ENCODE measurements around the gene NSG1.

NSG1 gene

DNA sequence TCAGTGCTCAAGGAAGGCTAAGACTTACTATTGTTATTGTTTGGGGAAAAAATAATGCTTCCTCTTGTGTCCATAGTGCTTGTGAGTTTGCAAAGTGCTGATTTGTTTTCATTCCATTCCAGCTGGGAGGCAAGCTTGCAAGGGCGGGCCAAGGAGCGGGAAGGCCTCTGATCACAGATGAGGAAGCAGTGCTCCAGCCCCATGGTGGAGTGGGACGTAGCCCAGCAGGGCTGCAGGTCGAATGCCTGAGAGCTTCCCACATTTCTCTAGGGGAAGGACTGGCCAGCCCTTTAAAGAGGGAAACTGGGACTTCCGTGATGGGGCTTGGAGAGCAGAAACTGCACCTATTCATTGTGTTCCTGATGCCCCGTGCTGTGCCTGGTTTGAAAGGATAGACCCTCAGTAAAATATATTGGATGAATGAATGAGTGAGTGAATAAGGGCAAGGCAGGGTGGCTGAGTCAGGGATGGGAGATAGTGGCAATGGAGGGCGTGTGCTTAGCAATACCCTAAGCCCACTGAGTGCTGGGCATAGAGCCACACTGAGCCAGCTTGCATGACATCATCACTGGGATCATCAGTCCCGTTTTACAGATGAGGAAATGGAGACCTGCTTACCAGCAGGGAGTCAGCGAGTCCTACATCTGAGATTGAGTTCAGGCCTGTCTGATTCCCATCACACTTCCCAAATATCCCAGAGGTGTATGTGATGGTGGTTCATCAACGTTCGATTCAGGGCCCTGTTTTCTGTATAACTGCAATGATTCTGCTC, 17.9 kb upstream of the NSG1 start:
- in situ Hi-C loops (cut with HindIII; ENCODE audit: low sequenced_read_pairs), result loop anchor here (5.0 kb wide), 1 partner anchor 72 kb away; no protein-coding TSS in a partner anchor

DNA sequence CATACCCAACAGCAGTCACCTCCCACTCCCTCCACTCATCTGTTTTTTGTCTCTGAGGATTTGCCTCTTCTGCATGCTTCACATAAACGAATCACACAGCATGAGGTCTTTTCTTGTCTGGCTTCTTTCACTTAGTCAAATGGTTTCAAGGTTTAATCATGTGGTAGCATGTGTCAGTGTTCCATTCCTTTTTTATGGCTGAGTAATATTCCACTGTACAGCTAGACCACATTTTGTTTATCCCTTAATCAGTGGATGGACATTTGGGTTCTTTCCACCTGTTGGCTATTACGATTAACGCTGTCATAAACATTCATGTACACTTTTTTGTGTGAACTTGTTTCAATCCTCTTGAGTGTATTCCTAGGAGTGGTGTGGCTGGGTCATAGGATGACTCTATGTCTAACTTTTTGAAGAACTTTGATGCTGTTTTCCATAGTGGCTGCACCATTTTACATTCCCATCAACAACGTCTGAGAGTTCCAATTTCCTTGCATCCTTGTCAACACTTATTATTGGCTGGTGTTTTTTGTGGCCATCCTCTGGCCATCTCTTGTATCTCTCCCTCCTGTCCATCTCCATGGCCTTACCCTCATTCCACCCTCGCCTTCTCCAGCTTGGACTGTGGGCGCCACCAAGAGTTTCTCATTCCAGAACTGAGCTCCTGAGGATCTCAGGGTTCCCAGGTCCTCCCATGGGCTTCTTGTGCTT, 12.4 kb upstream of the NSG1 start:
- in situ Hi-C loops (cut with HindIII; ENCODE audit: low sequenced_read_pairs), result no loop called here

DNA sequence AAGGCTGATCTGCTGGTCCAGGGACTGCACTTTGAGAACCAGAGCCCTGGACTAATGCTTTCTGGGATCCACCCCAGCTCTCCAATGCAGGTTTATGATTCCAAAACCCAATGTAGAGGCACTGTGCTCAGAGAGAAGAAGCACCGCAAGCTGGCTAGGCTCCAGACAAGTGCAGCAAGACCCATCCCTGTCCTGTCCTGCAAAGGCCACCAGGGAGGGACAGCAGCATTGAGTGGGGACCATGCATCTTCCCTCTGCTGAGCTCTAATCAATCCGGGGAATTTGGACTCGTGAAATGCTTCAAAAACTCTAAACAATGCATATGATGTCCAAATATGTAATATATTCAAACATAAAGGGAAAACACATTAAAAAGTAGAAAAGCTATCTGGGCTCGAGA, 10.8 kb upstream of the NSG1 start:
- in situ Hi-C loops (cut with HindIII; ENCODE audit: low sequenced_read_pairs), result no loop called here

DNA sequence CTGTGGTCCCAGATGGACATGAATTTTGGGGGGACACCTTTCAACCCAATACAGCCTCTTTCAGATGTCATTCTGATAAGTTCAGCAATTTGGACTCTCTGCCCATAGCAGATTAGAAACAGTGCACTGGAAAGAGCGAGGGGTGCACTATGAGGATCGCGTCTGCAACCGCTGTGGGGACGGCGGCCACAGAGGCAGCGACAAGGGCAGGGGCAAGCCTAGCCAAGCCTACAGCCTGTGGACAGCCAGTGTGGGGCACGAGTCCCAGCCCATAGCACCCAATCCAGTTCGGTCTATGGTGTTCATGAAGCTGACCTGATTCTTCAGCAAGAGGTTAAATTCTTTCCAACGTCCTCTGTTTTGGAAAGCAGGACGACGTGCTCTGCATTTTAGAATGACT, 9.7 kb upstream of the NSG1 start:
- in situ Hi-C loops (cut with HindIII; ENCODE audit: low sequenced_read_pairs), result no loop called here

DNA sequence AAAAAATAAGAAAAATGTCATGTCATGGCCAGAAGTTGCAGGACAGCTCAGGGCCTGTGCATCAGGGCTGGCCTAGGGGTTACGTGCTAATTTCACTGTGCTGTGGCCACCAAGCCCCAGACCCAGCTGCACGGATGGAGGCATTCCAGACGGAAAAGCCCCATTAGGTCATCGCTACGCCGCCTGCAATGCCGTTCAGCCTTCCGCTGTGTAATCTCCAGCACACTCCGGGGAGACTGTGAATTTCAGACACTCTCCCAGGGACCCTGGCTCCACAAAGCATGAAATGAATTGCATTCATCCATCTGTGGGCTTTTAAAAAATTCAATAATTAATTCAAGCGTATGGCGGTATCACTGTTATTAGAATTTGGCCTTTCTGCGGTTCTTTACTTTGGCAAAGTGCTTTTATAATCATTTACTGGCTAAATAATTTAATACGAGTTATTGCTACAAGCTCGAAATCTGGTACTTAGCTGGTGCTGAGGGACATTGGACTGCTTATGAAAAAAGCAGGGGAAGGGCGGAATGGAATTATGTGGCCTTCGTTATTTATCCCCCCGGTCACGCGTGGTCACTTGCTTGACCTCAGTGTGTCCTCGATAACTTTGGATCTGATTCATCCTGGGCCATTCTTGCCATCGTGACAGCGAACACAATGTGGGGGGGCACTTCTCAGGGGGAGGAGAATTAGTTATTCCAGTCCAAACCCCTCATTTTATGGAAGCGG, 9.0 kb upstream of the NSG1 start:
- in situ Hi-C loops (cut with HindIII; ENCODE audit: low sequenced_read_pairs), result no loop called here

DNA sequence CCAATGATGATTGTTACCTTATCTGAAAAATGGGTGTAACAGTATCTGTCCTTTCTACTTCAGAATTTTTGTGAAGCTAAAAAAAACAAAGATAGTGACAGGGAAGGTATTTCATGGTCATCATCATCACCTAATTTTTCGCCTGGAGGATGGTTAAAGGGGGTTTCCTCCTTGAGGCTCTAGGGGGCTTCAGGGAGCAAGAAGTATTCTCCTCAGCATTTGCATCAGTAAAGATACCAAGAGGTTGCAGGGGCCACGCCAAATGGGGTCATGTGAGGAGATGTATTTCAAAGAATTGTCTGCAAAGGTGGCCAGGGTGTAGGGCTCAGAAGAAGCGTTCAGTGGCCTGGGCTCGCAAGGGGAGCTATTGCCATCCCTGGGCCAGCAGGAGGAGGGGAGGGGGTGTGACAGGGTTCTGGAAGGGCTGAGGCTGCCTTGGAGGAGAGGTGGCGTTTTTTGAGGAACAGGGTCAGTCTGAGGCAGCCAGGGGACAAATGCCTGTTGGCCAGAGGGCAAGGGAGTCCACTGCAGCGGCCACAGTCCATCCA, 7.3 kb upstream of the NSG1 start:
- in situ Hi-C loops (cut with HindIII; ENCODE audit: low sequenced_read_pairs), result loop anchor here (5.0 kb wide), 1 partner anchor 43 kb away; no protein-coding TSS in a partner anchor

DNA sequence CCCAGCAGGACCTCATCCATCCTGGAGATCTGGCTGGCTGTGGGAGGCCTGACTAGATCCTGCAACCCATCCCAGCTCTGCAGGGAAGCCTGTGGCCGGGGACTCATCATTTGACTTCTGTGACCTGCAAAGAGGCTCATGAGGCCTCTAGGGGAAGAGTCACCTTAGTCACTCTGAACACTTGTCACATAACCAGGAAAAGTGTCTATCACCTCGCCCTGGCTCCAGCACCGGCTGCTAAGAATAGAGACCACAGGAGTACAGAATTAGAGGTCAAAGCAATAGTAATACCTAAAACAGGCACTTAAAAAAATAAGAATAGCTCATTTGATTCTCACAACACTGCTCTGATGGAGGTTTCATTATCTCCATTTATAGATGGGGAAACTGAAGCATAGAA, 3.8 kb upstream of the NSG1 start:
- in situ Hi-C loops (cut with HindIII; ENCODE audit: low sequenced_read_pairs), result loop anchor here (5.0 kb wide), 1 partner anchor 39 kb away; no protein-coding TSS in a partner anchor

DNA sequence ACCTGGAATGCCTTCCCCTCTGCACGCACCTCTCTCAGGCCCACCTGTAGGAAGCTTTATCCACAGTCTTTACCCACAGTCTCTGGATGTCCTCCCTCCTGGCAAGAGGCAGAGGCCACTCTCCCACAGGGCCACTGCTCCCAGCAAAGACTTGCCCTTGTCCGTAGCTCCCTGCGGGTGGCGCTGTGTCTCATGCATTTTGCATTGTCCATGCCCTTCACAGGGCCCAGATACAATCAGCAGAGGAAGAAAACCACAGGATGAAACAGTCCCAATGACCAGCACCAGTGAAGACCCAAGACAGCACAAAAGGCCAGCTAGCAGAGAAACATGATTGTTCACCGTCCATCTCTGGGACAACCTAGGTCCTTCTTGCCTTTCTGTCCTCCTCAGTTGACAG, 2.1 kb upstream of the NSG1 start:
- in situ Hi-C loops (cut with HindIII; ENCODE audit: low sequenced_read_pairs), result loop anchor here (5.0 kb wide), 1 partner anchor 37 kb away; no protein-coding TSS in a partner anchor

DNA sequence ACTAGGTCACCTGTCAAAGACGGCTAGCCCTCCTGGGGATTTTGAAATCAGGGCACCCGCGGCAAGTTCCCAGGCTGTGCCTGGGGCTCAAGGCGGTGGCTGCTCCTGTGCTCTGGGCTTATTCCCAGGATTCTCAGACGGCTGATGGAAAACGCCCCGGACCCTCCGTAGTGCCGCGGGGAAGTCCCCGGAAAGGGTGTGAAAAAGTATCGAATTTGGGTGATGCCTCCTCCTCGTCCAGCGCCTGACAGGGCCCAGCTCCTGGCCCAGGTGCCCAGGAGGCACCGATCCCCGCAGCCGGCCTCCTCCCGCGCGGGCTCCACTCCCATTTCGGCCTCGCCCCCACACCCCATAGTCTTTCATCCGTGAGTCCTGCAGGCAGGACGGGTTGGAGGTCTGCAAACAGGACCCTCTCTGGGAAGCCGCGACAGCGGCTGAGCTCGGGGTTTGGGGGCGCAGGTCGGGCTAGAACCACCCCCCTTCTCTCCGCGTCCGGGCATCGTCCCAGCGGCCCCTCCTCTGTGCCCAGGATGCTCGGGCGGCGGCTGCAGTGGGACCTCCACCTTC, 1.1 kb upstream of the NSG1 start:
- in situ Hi-C loops (cut with HindIII; ENCODE audit: low sequenced_read_pairs), result no loop called here

DNA sequence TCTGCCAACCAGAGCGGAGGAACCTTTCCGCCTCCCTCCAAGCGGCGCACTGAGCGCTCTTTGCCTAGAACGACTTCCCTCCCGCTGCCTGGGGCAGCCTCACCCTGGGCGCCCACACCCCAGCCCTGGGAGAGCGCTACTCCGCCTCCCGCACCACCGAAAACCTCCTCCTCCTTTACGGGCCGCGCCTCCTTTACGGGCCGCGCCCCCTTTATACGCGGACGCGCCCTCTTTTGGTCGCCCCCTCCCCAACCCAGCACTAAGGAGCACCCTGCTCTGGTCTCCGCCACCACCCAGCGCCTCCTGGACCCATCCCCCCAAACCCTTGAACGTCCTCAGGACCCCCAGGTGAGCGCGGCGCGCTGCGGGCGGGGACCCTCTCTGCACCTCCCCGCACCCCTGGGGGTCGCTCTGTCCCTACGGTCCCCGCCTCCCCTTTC, 586 bp upstream of the NSG1 start:
- in situ Hi-C loops (cut with HindIII; ENCODE audit: low sequenced_read_pairs), result no loop called here

DNA sequence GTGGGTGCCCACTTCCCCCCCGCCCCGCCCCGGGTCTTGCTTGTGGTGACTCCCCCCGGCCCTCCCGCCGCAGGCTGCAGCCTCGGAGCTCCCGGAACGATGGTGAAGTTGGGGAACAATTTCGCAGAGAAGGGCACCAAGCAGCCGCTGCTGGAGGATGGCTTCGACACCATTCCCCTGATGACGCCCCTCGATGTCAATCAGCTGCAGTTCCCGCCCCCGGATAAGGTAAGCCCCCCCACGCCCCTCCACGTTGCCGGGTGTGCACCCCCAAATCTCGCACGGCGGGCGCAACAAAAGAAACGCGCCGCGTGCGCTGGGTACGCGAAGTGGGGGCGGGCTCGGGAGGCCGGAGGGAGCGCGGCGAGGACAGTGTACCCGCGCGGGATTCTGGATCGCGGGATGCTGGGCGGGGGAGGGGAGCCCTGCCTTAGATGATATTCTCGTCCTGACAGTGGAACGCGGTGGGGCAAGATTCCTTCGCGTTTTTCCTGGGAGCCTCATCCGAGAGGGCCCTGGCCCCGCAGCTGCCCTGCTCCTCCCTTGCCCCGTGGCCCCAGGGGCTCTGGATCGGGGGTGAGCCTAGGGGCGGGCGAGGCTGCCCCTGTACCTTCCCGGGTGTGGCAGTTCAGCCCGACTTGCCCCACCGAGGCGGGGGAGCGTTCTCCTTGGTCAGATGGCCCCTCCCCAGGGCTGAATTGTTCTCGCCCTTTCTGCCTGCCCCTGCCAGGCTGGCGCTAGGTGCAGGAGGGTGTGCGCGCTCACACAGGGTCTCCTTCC, 819 bp downstream of the NSG1 start:
- in situ Hi-C loops (cut with HindIII; ENCODE audit: low sequenced_read_pairs), result no loop called here

DNA sequence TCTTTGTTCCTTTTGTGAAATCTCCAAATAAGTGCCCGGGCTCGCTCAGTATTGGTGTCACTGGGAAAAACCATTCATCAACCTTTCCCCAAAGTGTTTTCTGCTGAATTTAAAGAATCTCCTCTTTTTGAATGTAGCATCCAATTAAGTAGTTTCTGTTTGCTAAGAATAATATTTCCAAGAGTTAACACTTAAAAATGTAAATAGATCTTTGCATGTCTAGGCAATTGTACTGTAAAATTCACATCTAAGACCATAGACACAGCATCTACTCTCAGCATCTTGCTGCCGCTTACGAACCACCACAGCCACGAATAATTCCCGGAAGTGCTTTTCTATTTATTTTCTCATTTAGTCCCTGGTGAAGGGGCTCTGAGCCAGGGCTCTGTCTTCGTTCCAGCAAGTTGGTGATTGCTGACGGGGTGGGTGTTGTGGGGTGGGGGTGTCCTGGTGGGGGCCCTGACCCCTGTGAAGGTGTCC, 1.4 kb downstream of the NSG1 start:
- in situ Hi-C loops (cut with HindIII; ENCODE audit: low sequenced_read_pairs), result no loop called here

DNA sequence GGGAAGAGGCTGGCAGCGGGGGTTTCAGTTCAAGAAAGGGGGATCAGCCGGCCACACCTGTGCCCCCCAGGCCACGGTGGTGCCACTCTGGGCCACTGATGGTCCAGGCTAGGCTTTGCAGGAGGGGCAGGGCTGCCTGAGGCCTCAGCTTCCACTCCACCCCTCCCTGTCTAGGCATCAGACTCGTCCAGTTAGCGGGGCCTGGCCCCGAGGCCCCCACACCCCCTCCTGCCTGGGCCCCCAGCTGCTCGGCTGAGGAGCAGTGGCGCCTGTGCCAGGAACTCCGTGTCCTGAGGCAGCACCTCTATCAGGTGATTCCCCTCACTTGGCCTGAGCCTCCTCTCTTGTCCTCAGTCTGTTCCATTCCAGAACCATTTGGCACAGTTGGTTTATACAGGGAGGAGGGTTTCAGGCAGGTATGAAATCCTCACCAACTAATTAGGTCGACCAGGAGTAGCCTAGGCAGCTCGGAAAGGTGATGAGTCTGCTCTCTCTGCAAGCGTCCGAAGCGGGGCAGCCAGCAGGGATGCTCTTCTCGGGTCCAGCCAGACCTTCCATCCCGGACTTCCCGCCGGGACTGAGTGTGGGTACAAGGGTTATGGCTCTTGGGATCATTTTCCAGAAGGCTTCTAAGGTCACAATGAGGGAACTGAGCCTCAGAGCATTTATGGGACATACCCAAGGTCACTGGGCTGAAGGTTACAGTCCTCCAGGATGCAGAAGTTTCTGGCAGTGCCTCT, 2.1 kb downstream of the NSG1 start:
- in situ Hi-C loops (cut with HindIII; ENCODE audit: low sequenced_read_pairs), result no loop called here

DNA sequence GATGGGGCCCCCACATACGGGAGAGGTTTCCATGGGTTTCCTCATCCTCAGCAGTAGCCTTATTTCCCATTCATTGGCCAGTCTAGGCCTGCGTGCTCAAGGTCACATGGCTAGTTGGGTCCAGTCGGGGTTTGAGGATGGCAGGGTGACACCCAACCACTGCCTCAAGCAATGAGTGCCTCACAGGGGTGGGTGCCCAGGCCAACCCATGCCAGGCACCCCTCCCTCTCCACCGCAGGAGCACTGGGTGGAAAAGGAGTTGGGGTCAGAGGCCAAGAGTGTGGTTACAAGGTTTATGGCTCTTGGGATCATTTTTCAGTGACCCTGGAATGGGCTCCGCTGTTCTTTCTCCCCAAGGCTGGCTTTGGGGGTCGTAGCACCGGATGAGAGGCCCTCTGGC, 3.1 kb downstream of the NSG1 start:
- in situ Hi-C loops (cut with HindIII; ENCODE audit: low sequenced_read_pairs), result no loop called here

DNA sequence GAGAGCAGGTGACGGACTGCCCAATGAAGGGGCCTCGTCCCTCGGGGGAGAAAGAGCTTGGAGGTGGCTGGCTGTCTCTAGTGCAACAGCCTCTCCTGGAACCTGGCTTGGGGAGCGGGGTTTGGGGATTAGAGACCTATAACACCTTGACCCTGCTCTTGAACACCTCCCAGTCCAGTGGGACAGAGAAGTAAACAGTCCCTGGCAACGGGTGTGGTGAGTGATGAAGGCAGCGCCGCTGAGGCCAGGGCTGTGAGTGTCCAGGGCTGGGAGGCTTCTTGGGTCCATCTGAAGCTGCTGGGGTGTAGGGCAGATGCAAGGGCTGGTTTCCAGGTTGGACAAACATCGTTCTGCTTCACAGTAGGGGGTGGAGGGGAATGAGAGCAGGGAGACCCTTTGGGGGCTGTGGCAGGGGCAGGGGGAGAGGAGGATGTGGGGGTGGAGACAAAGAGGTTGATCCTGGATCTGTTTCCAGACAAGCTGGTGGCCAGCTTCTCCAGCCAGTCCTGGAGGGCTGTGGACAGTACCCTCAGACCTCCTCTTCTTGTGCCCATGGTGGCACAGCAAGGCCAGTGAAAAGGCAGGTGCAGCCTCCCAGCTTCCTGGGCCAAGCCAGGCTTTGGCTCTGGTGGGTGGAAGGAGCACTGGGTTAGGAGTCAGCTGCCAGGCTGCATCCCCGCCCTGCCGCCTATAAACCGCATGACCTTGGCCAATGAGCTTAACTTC, 3.8 kb downstream of the NSG1 start:
- in situ Hi-C loops (cut with HindIII; ENCODE audit: low sequenced_read_pairs), result no loop called here

DNA sequence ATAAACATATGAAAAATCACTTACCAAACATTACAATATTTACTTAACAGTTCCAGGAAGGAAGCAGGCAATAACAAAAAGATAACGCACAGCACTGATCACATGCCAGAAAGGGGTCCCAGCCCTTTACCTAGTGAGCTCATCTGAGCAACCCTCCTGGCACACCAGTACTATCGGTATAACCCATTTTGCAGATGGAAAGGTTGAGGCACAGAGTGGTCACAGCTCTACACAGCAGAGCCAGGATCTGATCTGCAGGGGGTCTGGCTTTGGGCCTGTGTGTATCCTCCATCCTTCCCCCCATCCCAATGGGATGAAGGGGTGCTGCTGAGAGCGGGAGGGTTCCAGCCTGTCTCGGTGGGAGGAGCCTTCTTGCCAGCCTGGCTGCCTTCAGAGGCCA, 5.0 kb downstream of the NSG1 start:
- in situ Hi-C loops (cut with HindIII; ENCODE audit: low sequenced_read_pairs), result no loop called here

DNA sequence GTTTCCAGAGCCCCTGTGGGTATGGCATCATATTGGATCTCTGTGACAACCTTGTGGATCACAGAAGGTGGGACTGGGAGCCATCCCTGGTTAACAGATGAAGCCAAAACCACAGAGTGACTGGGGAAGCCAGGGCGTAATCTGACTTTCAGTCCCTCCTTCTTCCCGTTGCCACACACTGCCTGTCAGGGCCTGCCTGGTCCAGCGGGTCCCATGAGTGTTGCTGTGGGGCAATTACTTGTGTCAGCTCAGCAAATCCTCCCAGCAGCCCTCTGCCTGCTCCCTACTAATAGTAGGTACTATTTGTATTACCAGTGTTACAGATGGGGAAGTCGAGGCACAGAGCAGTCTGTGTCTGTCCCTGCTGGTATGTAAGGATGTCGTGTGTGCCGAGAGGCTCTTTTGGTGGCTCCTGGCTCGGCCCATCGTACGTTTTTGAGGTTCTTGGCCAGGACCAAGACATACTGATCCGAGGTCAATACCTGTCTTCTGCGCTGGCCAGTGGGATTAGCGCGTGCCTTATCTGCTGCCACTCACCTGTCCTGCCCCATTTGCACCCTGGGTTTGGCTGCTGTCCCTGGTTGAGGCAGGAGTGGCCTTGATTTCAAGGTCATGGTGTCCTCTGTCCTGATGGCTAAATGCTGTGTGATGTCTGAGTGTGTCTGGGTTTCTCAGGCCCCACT, 5.7 kb downstream of the NSG1 start:
- in situ Hi-C loops (cut with HindIII; ENCODE audit: low sequenced_read_pairs), result no loop called here

DNA sequence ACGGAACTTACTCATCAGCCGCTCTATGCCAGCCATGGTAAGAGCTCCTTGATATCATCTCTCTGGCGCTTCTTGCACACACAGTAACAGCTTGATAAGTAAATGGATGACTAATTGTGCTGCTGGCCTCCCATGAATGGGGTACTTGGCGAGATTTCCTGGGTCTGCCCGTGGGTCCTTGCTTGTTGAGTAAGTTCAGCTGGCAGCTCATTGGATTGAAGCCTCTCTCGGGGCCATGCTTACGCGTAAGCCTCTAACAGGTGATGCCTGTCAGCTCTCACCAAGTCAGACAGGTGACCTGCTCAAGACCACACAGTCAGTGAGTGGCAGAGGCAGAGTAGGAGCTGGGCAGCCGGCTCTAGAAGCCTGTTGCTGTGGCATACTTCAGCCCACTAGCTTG, 7.7 kb downstream of the NSG1 start:
- in situ Hi-C loops (cut with HindIII; ENCODE audit: low sequenced_read_pairs), result no loop called here
